ENCODE data around the gene FCER1G.

Gene FCER1G

DNA sequence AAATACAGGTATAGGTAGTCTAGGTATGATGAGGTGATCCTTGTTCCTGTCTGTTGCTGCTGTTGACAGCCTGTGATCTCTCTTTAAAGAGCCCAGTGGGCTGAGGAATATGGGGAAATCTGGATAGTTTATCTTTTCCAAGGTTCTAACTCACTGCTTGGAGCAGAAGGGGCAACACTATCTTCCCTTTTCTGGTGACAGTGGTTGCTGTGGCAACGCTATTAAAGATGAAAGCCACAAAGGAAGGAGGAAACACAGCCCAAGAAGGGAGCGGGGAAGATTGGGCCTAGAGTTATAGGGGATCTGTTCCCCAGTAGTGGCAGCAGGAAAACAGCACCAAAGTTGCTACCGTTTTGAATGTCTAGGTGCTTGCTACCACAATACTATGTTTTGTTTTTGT lies 52.2 kb downstream of the FCER1G start:
- DNase-seq (ENCODE audit: low read depth): no peak

Measured in stimulated activated CD8-positive, alpha-beta memory T cell treated with anti-CD3 and anti-CD28 coated beads, Interleukin-7, amount 100 ng/mL, for 24 hours (primary cell).